Islet precursor cell (in vitro differentiated cells): ENCODE measurements around the gene CTBP2.
"Not testable (repeated sequence)": the region's sequence is repeated elsewhere in the genome, so short reads cannot be mapped to it uniquely, and the experiment has no call there.

Experiments used
- DNase-seq: peaks from one replicate; pipeline ENCODE4 v3.0.0-alpha.2; 2018

The CTBP2 gene

GRCh38 chr10:125061557-125062226, 98.7 kb downstream of the CTBP2 start:
- no peak for DNase-seq

GRCh38 chr10:125060826-125061556, 99.4 kb downstream of the CTBP2 start:
- peak; percentile 88 for DNase-seq

GRCh38 chr10:125060482-125060825, 99.9 kb downstream of the CTBP2 start:
- DNase-seq, result no peak

- DNase-seq, result no peak
These were observed 100.3 kb downstream of the CTBP2 start for GRCh38 chr10:125060026-125060425.

- DNase-seq, result not testable (repeated sequence)
These were observed 101.0 kb downstream of the CTBP2 start for GRCh38 chr10:125059348-125059747.

- peak; percentile 96 for DNase-seq
These were observed 103.0 kb downstream of the CTBP2 start for GRCh38 chr10:125057158-125058001.

GRCh38 chr10:125056161-125057132, 103.9 kb downstream of the CTBP2 start:
- DNase-seq, result no peak

- no peak for DNase-seq
These were observed 104.9 kb downstream of the CTBP2 start for GRCh38 chr10:125055446-125055845.

- no peak for DNase-seq
These were observed 105.6 kb downstream of the CTBP2 start for GRCh38 chr10:125054669-125055268.

GRCh38 chr10:125054216-125054615, 106.1 kb downstream of the CTBP2 start:
- no peak for DNase-seq

- DNase-seq, result no peak
These were observed 108.2 kb downstream of the CTBP2 start for GRCh38 chr10:125052146-125052545.

GRCh38 chr10:125050383-125050782, 110.0 kb downstream of the CTBP2 start:
- no peak for DNase-seq

GRCh38 chr10:125049216-125049881, 111.0 kb downstream of the CTBP2 start:
- no peak for DNase-seq

GRCh38 chr10:125048094-125048864, 112.1 kb downstream of the CTBP2 start:
- DNase-seq, result peak; percentile 97

GRCh38 chr10:125043841-125044658, 116.3 kb downstream of the CTBP2 start:
- no peak for DNase-seq

GRCh38 chr10:125041856-125042506, 118.4 kb downstream of the CTBP2 start:
- DNase-seq, result peak; percentile 67

- DNase-seq, result no peak
These were observed 121.0 kb downstream of the CTBP2 start for GRCh38 chr10:125039354-125039769.

GRCh38 chr10:125038637-125039036, 121.7 kb downstream of the CTBP2 start:
- DNase-seq, result peak; percentile 69
